ENCODE data around the gene DPH2.

DNA sequence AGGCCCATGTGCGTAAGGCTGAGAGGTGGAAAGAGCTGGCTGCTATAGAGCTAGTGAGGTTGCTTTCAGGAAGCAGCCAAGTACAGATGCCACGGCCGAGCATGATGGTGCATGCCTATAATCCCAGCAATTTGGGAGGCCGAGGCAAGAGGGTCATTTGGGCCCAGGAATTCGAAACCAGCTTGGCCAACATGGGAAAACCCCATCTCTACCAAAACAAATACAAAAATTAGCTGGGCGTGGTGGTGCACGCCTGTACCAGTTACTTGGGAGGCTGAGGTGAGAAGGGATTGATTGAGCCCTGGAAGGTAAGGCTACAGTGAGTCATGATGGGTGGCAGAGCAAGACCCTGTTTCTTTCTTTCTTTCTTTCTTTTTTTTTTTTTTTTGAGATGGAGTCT lies 24.3 kb downstream of the DPH2 start:
- TF ChIP-seq GATA2 (IDR thresholded peaks at IDR 0.05; ENCODE audit: low read depth, low read length) = no peak
- no peak for TF ChIP-seq GATA3 (IDR thresholded peaks at IDR 0.05; ENCODE audit: low read depth, low read length)
